Calu3 (cell line): ENCODE results near the gene LIG1. TPM values are rescaled to one million over a fixed set of nuclear protein-coding genes. Genes with fewer than 3 reads are reported as not detected.
"Not testable (repeated sequence)": the region's sequence is repeated elsewhere in the genome, so short reads cannot be mapped to it uniquely, and the experiment has no call there.

Source experiments
- BruUV-seq: library from RNA; stranded (reverse); fragments of 400-500 nt; replicated peaks from 2 replicates; lab custom pipeline; 2021; lab: Mats Ljungman, UMichigan
- CTCF ChIA-PET: fragments of 300-600 bp; sonication (Branson Sonifier 250); formaldehyde crosslinking; loops from one replicate; lab custom pipeline; 2022; ENCODE audit warnings: antibody characterized with exemption; lab: Charles Lee
- DNase-seq: peaks from one replicate; pipeline ENCODE4 v3.0.0; 2022
- H3K27ac Mint-ChIP-seq: one replicate; pipeline ENCODE4 v1.8.0; 2022; ENCODE audit warnings: mixed read lengths; ENCODE audit not compliant: unreplicated experiment
- H3K27me3 Mint-ChIP-seq: one replicate; pipeline ENCODE4 v1.8.0; 2022; ENCODE audit warnings: mixed read lengths; ENCODE audit not compliant: unreplicated experiment
- H3K36me3 Mint-ChIP-seq: one replicate; pipeline ENCODE4 v1.8.0; 2022; ENCODE audit warnings: mild to moderate bottlenecking, moderate library complexity, mixed read lengths; ENCODE audit not compliant: insufficient read depth, unreplicated experiment
- H3K4me1 Mint-ChIP-seq: one replicate; pipeline ENCODE4 v1.8.0; 2022; ENCODE audit warnings: mild to moderate bottlenecking, low read depth, mixed read lengths; ENCODE audit not compliant: unreplicated experiment
- H3K4me3 Mint-ChIP-seq: one replicate; pipeline ENCODE4 v1.8.0; 2022; ENCODE audit warnings: mild to moderate bottlenecking, low read depth, moderate library complexity, mixed read lengths; ENCODE audit not compliant: unreplicated experiment
- H3K9me3 Mint-ChIP-seq: one replicate; pipeline ENCODE4 v1.8.0; 2022; ENCODE audit warnings: low read depth, mixed read lengths; ENCODE audit not compliant: unreplicated experiment
- CTCF ChIP-seq: fragments of 200-600 bp; IDR thresholded peaks from one replicate; pipeline ENCODE4 v1.8.0; 2022; ENCODE audit warnings: antibody characterized with exemption; ENCODE audit not compliant: unreplicated experiment
- intact Hi-C: fragments of 100-400 bp; cut with micrococcal nuclease; formaldehyde crosslinking; loops from one replicate; pipeline ENCODE4 v1.10.0; 2022; ENCODE audit not compliant: unreplicated experiment
- total RNA-seq: library from RNA; stranded (reverse); gene quantifications from 2 replicates; pipeline ENCODE4 v1.2.3, GENCODE V29; 2022

The LIG1 gene
- total RNA-seq, 1 experiment from 2014 or later = 99.3 TPM

- TF ChIP-seq CTCF = no peak
- Mint-ChIP-seq H3K27ac (no peak overlapping the region), H3K4me1 (no peaks in the 10 kb centered on the region), H3K27me3 (peaks cover 49% of the 10 kb centered on the region), H3K9me3 (no peaks in the 10 kb centered on the region), H3K4me3 (no peak overlapping the region), H3K36me3 (no peaks in the 10 kb centered on the region)
- CTCF ChIA-PET = interaction anchor here (0.6 kb wide), 1 partner anchor 1424 kb away, joined by 4 read pairs; no protein-coding TSS in a partner anchor
- intact Hi-C loops = no loop called here
- no peak for DNase-seq
- BruUV-seq = no TSS peak
Measured at GRCh38 chr19:48081106-48081505, 89.0 kb downstream of the LIG1 start.

GRCh38 chr19:48070177-48070769, 99.9 kb downstream of the LIG1 start:
- H3K4me1 Mint-ChIP-seq, BruUV-seq: not testable (repeated sequence)
- H3K27me3 Mint-ChIP-seq = peaks cover 64% of the 10 kb centered on the region

GRCh38 chr19:48069435-48069834, 100.7 kb downstream of the LIG1 start:
- DNase-seq = no peak
- intact Hi-C loops = no loop called here

More at GRCh38 chr19:48070177-48070769, 99.9 kb downstream of the LIG1 start:
- intact Hi-C loops, H3K27ac Mint-ChIP-seq, H3K9me3 Mint-ChIP-seq, H3K36me3 Mint-ChIP-seq, DNase-seq, H3K4me3 Mint-ChIP-seq: not testable (repeated sequence)
- CTCF ChIA-PET = interaction anchor here (0.6 kb wide), 1 partner anchor 349 kb away, joined by 4 read pairs; no protein-coding TSS in a partner anchor

More at GRCh38 chr19:48069435-48069834, 100.7 kb downstream of the LIG1 start:
- no peaks in the 10 kb centered on the region for H3K36me3 Mint-ChIP-seq
- no peak for TF ChIP-seq CTCF
- CTCF ChIA-PET = no interaction called here
- no peaks in the 10 kb centered on the region for H3K9me3 Mint-ChIP-seq
- peaks cover 64% of the 10 kb centered on the region for H3K27me3 Mint-ChIP-seq
- H3K4me3 Mint-ChIP-seq = no peak overlapping the region
- no peaks in the 10 kb centered on the region for H3K4me1 Mint-ChIP-seq
- H3K27ac Mint-ChIP-seq = no peak overlapping the region
- no TSS peak for BruUV-seq

Other genes starting within 250 kb of the LIG1 start
- not detected in 2 replicates for gene BSPH1, start 178.2 kb downstream of the LIG1 start, total RNA-seq
- not detected in 2 replicates for gene ELSPBP1, start 175.7 kb downstream of the LIG1 start, total RNA-seq
- gene CABP5, start 126.3 kb downstream of the LIG1 start, total RNA-seq = not detected in 2 replicates
- 4.2 and 7.7 TPM in 2 replicates for gene PLA2G4C, start 59.5 kb downstream of the LIG1 start, total RNA-seq
- 16.4 and 17.4 TPM in 2 replicates for gene ZSWIM9, start 336 bp upstream of the LIG1 start, total RNA-seq
- gene CARD8, start 85.6 kb upstream of the LIG1 start, total RNA-seq = 32.3 and 34.0 TPM in 2 replicates
- 0.69 and 0.78 TPM in 2 replicates for gene ZNF114, start 99.7 kb upstream of the LIG1 start, total RNA-seq
- gene EMP3, start 155.2 kb upstream of the LIG1 start, total RNA-seq = 27.5 and 29.5 TPM in 2 replicates
- 10.4 and 14.8 TPM in 2 replicates for gene TMEM143, start 193.6 kb upstream of the LIG1 start, total RNA-seq
- not detected in 2 replicates for gene SYNGR4, start 194.0 kb upstream of the LIG1 start, total RNA-seq
- gene KDELR1, start 221.2 kb upstream of the LIG1 start, total RNA-seq = 185 and 194 TPM in 2 replicates
- 0.15 TPM in 1 of 2 replicates, not detected in the other for gene GRIN2D, start 223.3 kb upstream of the LIG1 start, total RNA-seq